Upper lobe of left lung (tissue), 6 donors: Measurements from ENCODE around the gene CNTN6. TPM values are rescaled to one million over a fixed set of nuclear protein-coding genes. Genes with fewer than 3 reads are reported as not detected.

Experiments
- ATAC-seq, 2 donors: fragments of 200-7000 bp; cut with Tn5 transposase; one replicate each; pipeline ENCODE4 v1.9.1; 2022; ENCODE audit warnings: mild to moderate bottlenecking in 2 of 2, moderate library complexity in 2 of 2; ENCODE audit not compliant: low FRiP score in 2 of 2
- DNase-seq, 2 donors: peaks; one replicate each; pipeline ENCODE4 v3.0.0-alpha.2; 2019 to 2020
- H3K27ac ChIP-seq, 4 donors: fragments of 200-600 bp; sonication (generic); one replicate each; pipeline ENCODE4 v1.5.1; 2016 to 2019
- H3K27me3 ChIP-seq, 4 donors: fragments of 200-600 bp; sonication (generic); one replicate each; pipeline ENCODE4 v1.5.1; 2017 to 2019
- H3K36me3 ChIP-seq, 4 donors: fragments of 200-600 bp; sonication (generic); one replicate each; pipeline ENCODE4 v1.5.1; 2016 to 2019
- H3K4me1 ChIP-seq, 4 donors: fragments of 200-600 bp; sonication (generic); one replicate each; pipeline ENCODE4 v1.5.1; 2018 to 2019
- H3K4me3 ChIP-seq, 4 donors: fragments of 200-600 bp; sonication (generic); one replicate each; pipeline ENCODE4 v1.5.1; 2017 to 2019; ENCODE audit warnings: mild to moderate bottlenecking in 2 of 4, moderate library complexity in 1 of 4
- H3K9me3 ChIP-seq, 4 donors: fragments of 200-600 bp; sonication (generic); one replicate each; pipeline ENCODE4 v1.5.1; 2018 to 2019
- CTCF ChIP-seq, 6 experiments: fragments of 450-650 bp in 4 of 6; fragments of 200-600 bp in 2 of 6; sonication (generic) in 2 of 6; IDR thresholded peaks; one replicate each; pipeline ENCODE4 v1.5.1; 2016 to 2019; ENCODE audit warnings: antibody characterized with exemption in 6 of 6
- EP300 ChIP-seq, 4 donors: sonication (generic); formaldehyde crosslinking; IDR thresholded peaks; one replicate each; pipeline ENCODE4 v1.5.1; 2017; ENCODE audit warnings: antibody characterized with exemption in 4 of 4, control low read depth in 2 of 4
- POLR2A ChIP-seq, 4 donors: fragments of 450-650 bp; IDR thresholded peaks; one replicate each; pipeline ENCODE4 v1.5.1; 2016 to 2017; ENCODE audit warnings: antibody characterized with exemption in 4 of 4, mild to moderate bottlenecking in 2 of 4
- POLR2AphosphoS5 ChIP-seq, 2 donors: sonication (generic); formaldehyde crosslinking; IDR thresholded peaks; one replicate each; pipeline ENCODE4 v1.5.1; 2017; ENCODE audit warnings: antibody characterized with exemption in 2 of 2
- WGBS, 2 donors: methylation state at CpG; one replicate each; pipeline ENCODE4 v1.1.5; 2017 to 2018; 5-methylcytosine and 5-hydroxymethylcytosine counted together
- total RNA-seq, 6 donors: library from RNA; depleted of rRNA in 4 of 6; stranded (reverse); fragments of >200 nt in 4 of 6; gene quantifications; one replicate each; pipeline versions ENCODE4 v1.1.0 to v1.2.1, GENCODE V29; 2016 to 2021
- donor health status: DM: no; HTN: no; CAD: no; lungs with moderate emphysema.
- donor health status: DM: no; HTN: yes; CAD: no; lungs with severe emphysema.

CNTN6 gene
- total RNA-seq, 6 donors from 2014 or later: 5.6 to 29.3 (median 9.6) TPM

GRCh38 chr3:1227111-1227510 is 134.3 kb downstream of the CNTN6 start:
- no peak overlapping the region for H3K27ac ChIP-seq
- DNase-seq (no peak), ATAC-seq (no peak)
- TF ChIP-seq POLR2A (IDR thresholded peaks at IDR 0.05): no peak
- TF ChIP-seq POLR2AphosphoS5 (IDR thresholded peaks at IDR 0.05): no peak
- TF ChIP-seq CTCF (IDR thresholded peaks at IDR 0.05): no peak
- TF ChIP-seq EP300 (IDR thresholded peaks at IDR 0.05): no peak
- H3K4me1 ChIP-seq: no peaks in the 10 kb centered on the region
- H3K27me3 ChIP-seq: no peaks in the 10 kb centered on the region
- WGBS, 2 donors: 63 to 81% methylated on average over 3 of the region's 3 CpGs
- no peaks in the 10 kb centered on the region for H3K36me3 ChIP-seq
- peaks cover 0 to 4% (median 0%) of the 10 kb centered on the region in 4 donors for H3K9me3 ChIP-seq
- H3K4me3 ChIP-seq: no peak overlapping the region

GRCh38 chr3:1228289-1228688 is 135.5 kb downstream of the CNTN6 start:
- DNase-seq (no peak), ATAC-seq (no peak)
- peaks cover 0 to 4% (median 0%) of the 10 kb centered on the region in 4 donors for H3K9me3 ChIP-seq
- H3K4me3 ChIP-seq: no peak overlapping the region
- H3K27ac ChIP-seq: no peak overlapping the region
- TF ChIP-seq POLR2AphosphoS5 (IDR thresholded peaks at IDR 0.05) (no peak), CTCF (IDR thresholded peaks at IDR 0.05) (no peak)
- 71 to 80% methylated on average over 4 of the region's 4 CpGs for WGBS, 2 donors
- H3K27me3 ChIP-seq: no peaks in the 10 kb centered on the region
- no peaks in the 10 kb centered on the region for H3K4me1 ChIP-seq
- H3K36me3 ChIP-seq: no peaks in the 10 kb centered on the region

GRCh38 chr3:1230920-1231319 is 138.1 kb downstream of the CNTN6 start:
- Histone ChIP-seq H3K27me3 (no peaks in the 10 kb centered on the region), H3K9me3 (peaks cover 0 to 4% (median 0%) of the 10 kb centered on the region in 4 donors), H3K4me1 (no peaks in the 10 kb centered on the region), H3K36me3 (no peaks in the 10 kb centered on the region), H3K27ac (no peak overlapping the region), H3K4me3 (no peak overlapping the region)
- TF ChIP-seq EP300 (IDR thresholded peaks at IDR 0.05): no peak
- no peak for DNase-seq
- ATAC-seq: no peak
- WGBS, 2 donors: 89% methylated on average over 4 of the region's 4 CpGs

GRCh38 chr3:1232276-1232675 is 139.5 kb downstream of the CNTN6 start:
- Histone ChIP-seq H3K27ac (no peak overlapping the region), H3K9me3 (peaks cover 0 to 4% (median 0%) of the 10 kb centered on the region in 4 donors), H3K4me1 (no peaks in the 10 kb centered on the region), H3K36me3 (no peaks in the 10 kb centered on the region), H3K27me3 (no peaks in the 10 kb centered on the region), H3K4me3 (no peak overlapping the region)
- 51 to 53% methylated on average over 3 of the region's 3 CpGs for WGBS, 2 donors
- TF ChIP-seq POLR2A (IDR thresholded peaks at IDR 0.05) (no peak), CTCF (IDR thresholded peaks at IDR 0.05) (no peak), EP300 (IDR thresholded peaks at IDR 0.05) (no peak), POLR2AphosphoS5 (IDR thresholded peaks at IDR 0.05) (no peak)
- DNase-seq: no peak
- ATAC-seq: no peak

- whole genome bisulfite sequencing, 2 donors: 75 to 91% methylated on average over 5 to 6 of the region's 8 CpGs
- no peak for ATAC-seq
- Histone ChIP-seq H3K36me3 (no peaks in the 10 kb centered on the region), H3K27ac (no peak overlapping the region), H3K4me3 (no peak overlapping the region), H3K4me1 (no peaks in the 10 kb centered on the region), H3K9me3 (peaks cover 0 to 4% (median 0%) of the 10 kb centered on the region in 4 donors), H3K27me3 (no peaks in the 10 kb centered on the region)
- DNase-seq: no peak
- TF ChIP-seq CTCF (IDR thresholded peaks at IDR 0.05) (no peak), POLR2A (IDR thresholded peaks at IDR 0.05) (no peak), POLR2AphosphoS5 (IDR thresholded peaks at IDR 0.05) (no peak), EP300 (IDR thresholded peaks at IDR 0.05) (no peak)
Measured at GRCh38 chr3:1235526-1236120, 142.8 kb downstream of the CNTN6 start.
